ENCODE data around the gene CBX8.
A peak's percentile ranks its signal among the peaks of the same experiment; 100 is the strongest.

Gene CBX8

DNA sequence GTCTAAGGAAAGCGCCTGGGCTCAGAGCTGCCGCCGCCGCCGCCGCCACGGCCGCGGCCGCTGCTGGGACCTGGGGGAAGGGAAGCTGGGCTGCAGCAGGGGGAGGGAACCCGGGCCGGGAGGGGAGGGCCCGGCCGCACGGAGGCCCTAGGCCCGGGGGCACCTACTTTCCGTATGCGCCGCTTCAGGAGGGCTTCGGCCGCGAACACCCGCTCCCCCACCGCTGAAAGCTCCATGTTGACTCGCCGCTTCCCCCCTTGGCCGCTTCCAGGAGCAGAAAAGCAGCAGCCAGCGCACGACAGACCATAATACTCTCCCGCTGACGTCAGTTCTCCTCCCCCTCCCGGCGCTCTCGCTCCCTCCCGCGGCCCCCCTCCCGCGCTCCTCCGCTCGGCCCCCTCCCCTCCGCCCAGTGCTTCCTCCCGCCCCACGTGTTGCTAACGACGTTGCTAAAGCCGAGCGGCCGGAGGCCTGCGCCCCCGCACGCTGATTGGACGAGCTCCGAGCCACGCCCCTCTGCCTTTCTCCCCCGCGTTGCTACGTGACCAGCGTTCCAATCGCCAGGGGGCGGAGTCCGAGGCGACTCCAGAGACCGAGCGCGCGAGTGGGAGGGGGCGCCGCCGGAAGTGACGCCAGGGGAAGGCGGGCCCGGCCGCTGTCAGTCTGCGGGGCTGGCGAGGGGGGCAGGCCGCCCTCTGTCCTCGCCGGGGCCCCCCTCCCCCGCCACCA, at the start of gene CBX8:
CBX8 (minus strand) TSS at position 315 of the 729 bp plus-strand sequence; CDS start at position 236, 79 bp downstream.
- peak within 1 kb of the TSS; percentile 82 for H3K4me3 ChIP-seq (ENCODE audit: low read length)
- TF ChIP-seq ZNF274 (IDR thresholded peaks at IDR 0.05; ENCODE audit: low read depth, low read length): no peak

DNA sequence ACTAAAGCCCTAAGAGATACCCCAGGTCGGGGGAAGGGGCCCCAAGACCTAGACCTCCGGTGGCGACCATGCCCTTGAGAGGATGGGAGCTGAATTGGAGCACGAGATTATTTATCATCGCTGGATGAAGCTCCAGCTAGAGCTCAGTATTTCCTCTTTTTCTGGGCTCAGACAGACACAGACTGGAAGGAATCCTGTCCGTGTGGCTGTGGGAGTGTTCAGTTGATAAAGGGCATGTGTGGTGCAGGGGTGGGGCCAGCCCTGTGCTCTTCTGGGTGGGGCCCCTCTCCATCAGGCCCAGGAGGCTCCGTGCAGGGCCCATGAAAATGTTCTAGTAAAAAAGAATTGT, 48.7 kb upstream of the CBX8 start:
- H3K4me3 ChIP-seq (ENCODE audit: low read length): no peak overlapping the region

DNA sequence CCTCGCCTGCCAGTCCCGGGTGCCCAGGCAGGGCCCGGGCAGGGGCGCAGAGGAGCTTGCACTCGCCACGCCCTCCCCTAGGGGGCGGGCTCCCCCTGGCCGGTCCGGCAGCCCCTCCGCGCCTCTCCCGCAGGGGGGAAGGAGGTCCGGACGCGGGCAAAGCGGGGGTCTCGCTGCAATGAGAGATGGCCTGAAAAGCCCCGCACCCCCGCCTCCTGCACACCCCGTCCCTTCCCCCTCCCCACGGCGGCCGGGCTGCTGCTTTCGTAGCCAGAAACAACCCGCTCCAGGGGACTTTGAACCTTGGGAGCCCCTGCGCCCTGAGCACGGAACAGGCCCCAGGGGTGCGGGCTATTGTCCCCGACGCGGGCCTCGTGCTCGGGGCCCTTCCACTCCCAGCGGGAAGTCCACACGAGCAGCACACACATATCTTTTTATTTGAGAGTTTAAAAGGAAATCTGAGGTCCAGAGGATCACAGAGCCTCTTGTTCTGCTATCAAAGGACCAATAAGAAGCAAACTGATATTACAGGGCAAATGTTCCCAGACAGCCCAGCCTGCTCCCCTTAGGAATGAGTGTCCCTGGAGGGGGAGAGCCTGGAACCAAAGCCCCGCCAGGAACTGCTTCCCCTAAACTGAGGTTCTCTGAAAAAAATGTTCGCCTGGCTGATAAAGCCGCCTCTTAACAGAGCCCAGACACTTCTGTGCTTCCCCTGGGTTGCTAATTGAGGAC, 48.2 kb upstream of the CBX8 start:
- no peak overlapping the region for H3K4me3 ChIP-seq (ENCODE audit: low read length)
- no peak for TF ChIP-seq ZNF274 (IDR thresholded peaks at IDR 0.05; ENCODE audit: low read depth, low read length)

More for the DNA sequence above, 48.7 kb upstream of the CBX8 start:
- no peak for TF ChIP-seq ZNF274 (IDR thresholded peaks at IDR 0.05; ENCODE audit: low read depth, low read length)

DNA sequence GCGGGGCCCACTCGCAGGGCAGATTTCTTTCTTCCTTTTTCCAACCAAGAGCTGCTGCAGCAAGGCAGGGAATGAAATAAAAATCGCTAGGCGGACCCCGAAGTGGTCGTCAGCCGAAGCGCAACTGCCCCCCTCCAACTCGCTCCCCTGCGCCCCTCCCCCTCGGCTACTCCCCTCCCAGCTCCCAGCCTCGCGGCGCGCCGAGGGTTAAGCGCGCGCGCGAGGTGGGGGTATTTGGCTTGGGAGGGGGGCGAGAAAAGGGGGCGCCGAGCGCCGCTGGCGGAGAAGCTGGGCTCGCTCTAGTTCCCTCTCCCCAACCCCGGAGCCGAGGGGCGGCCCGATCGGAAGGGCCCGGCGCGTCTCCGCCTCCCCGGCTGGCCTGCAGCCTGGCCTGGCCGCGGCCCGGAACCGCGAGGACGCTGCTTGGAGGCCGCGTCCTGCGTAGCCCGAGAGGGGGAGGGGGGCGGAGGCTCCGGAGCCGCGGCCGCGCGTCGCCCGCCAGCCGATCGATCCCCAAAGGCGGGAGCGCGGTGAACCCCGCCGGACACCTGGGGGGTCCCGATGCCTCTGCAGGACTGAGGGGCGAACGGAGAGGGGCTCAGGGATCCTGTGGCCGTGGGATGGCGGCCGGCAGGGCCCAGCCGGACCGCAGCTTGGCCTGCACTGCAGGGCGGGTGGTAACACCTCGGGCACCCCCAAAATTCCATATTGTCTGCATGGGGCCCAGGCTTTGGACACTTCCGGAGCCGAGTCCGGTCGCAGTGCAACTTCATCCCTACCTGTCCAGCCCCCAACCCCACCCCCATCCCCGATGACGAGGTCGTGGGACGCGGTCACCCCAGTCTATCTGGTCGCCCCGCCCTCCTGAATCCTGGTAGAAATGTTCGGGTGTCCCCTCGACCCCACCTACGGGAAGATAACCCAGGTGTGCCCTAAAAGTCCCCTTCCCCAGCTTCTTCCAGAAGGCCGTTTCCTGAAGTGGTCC, 47.2 kb upstream of the CBX8 start:
- TF ChIP-seq ZNF274 (IDR thresholded peaks at IDR 0.05; ENCODE audit: low read depth, low read length): no peak
- no peak overlapping the region; the same call in 1 of the 2 replicates for H3K4me3 ChIP-seq (ENCODE audit: low read length)

DNA sequence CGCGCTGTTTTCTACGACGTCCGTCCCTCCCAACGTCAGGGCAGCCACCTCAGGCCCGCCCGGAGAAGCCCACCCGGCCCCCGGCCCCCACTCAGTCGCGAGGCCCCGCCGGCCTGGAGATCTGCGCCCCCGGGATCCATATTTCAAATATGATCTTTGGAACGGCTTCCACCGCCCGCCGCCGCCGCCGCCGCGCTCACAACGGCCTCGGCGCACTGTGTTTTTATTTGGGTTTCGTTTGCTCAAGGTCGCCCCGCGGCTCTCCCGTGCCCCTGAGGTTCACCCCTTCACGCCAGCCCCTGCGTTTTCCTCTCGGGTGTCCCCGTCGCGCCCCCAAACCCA, 46.6 kb upstream of the CBX8 start:
- no peak overlapping the region; the same call in 1 of the 2 replicates for H3K4me3 ChIP-seq (ENCODE audit: low read length)

DNA sequence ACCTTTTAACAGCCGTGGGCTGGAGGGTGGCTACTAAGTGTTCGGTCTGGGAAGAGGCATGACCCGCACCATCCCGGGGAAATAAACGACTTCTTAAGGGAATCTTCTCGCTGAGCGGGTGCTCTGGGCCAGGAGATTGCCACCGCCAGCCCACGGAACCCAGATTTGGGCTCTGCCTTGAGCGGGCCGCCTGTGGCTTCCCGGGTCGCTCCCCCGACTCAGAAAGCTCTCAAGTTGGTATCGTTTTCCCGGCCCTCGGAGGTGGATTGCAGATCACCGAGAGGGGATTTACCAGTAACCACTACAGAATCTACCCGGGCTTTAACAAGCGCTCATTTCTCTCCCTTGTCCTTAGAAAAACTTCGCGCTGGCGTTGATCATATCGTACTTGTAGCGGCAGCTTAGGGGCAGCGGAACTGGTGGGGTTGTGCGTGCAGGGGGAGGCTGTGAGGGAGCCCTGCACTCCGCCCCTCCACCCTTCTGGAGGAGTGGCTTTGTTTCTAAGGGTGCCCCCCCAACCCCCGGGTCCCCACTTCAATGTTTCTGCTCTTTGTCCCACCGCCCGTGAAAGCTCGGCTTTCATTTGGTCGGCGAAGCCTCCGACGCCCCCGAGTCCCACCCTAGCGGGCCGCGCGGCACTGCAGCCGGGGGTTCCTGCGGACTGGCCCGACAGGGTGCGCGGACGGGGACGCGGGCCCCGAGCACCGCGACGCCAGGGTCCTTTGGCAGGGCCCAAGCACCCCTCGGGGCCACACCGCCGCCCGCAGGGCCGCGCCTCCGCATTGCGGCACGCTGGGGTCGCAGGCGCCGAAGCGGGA, 46.0 kb upstream of the CBX8 start:
- H3K4me3 ChIP-seq (ENCODE audit: low read length): no peak overlapping the region
- TF ChIP-seq ZNF274 (IDR thresholded peaks at IDR 0.05; ENCODE audit: low read depth, low read length): no peak

More for the DNA sequence above, 46.6 kb upstream of the CBX8 start:
- TF ChIP-seq ZNF274 (IDR thresholded peaks at IDR 0.05; ENCODE audit: low read depth, low read length): no peak

DNA sequence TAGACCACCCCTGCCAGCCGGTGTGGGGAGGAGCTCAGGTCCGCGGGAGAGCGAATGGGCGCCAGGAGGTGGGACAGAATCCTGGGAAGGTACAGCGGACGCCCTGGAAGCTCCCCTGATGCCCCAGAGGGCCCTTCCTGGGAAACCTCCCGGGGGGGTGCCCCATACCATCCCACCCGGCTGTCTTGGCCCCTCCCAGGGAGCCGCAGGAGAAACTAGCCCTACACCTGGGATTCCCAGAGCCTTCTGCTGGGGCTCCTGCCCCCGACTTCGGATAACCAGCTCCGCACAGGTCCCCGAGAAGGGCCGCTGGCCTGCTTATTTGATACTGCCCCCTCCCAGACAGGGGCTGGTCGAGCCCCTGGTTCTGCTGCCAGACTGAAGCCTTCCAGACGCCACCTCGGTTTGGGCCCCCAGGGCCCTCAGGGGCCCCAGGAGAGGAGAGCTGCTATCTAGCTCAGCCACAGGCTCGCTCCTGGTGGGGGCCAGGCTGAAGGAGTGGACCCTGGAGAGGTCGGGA, 45.3 kb upstream of the CBX8 start:
- no peak for TF ChIP-seq ZNF274 (IDR thresholded peaks at IDR 0.05; ENCODE audit: low read depth, low read length)
- no peak overlapping the region for H3K4me3 ChIP-seq (ENCODE audit: low read length)

DNA sequence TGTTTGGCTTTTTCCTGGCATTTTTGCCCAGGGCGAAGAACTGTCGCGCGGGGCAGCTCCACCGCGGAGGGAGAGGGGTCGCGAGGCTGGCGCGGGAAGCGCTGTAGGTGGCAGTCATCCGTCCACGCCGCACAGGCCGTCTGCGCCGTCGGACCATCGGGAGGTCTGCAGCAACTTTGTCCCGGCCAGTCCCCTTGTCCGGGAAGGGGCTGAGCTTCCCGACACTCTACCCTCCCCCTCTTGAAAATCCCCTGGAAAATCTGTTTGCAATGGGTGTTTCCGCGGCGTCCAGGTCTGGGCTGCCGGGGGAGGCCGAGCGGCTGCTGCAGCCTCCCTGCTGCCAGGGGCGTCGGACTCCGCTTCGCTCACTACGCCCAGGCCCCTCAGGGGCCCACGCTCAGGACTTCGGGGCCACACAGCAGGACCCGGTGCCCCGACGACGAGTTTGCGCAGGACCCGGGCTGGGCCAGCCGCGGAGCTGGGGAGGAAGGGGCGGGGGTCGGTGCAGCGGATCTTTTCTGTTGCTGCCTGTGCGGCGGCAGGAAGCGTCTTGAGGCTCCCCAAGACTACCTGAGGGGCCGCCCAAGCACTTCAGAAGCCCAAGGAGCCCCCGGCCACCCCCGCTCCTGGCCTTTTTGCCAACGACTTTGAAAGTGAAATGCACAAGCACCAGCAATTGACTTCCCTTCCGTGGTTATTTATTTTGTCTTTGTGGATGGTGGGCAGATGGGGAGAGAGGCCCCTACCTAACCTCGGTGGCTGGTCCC, 44.7 kb upstream of the CBX8 start:
- TF ChIP-seq ZNF274 (IDR thresholded peaks at IDR 0.05; ENCODE audit: low read depth, low read length): no peak
- H3K4me3 ChIP-seq (ENCODE audit: low read length): no peak overlapping the region

DNA sequence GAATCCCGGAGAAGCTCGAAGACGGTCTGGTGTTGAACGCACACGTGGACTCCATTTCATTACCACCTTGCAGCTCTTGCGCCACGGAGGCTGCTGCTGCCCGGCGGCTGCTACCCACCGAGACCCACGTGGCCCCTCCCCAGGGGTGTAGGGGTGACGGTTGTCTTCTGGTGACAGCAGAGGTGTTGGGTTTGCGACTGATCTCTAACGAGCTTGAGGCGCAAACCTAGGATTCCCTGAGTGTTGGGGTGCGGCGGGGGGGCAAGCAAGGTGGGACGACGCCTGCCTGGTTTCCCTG, 44.1 kb upstream of the CBX8 start:
- no peak for TF ChIP-seq ZNF274 (IDR thresholded peaks at IDR 0.05; ENCODE audit: low read depth, low read length)
- no peak overlapping the region for H3K4me3 ChIP-seq (ENCODE audit: low read length)

DNA sequence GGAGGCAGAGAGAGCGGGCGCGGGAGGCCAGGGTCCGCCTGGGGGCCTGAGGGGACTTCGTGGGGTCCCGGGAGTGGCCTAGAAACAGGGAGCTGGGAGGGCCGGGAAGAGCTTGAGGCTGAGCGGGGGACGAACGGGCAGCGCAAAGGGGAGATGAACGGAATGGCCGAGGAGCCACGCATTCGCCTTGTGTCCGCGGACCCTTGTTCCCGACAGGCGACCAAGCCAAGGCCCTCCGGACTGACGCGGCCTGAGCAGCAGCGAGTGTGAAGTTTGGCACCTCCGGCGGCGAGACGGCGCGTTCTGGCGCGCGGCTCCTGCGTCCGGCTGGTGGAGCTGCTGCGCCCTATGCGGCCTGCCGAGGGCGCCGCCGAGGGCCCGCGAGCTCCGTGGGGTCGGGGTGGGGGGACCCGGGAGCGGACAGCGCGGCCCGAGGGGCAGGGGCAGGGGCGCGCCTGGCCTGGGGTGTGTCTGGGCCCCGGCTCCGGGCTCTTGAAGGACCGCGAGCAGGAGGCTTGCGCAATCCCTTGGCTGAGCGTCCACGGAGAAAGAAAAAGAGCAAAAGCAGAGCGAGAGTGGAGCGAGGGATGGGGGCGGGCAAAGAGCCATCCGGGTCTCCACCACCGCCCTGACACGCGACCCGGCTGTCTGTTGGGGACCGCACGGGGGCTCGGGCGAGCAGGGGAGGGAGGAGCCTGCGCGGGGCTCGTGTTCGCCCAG, 43.6 kb upstream of the CBX8 start:
- H3K4me3 ChIP-seq (ENCODE audit: low read length): no peak overlapping the region
- no peak for TF ChIP-seq ZNF274 (IDR thresholded peaks at IDR 0.05; ENCODE audit: low read depth, low read length)

DNA sequence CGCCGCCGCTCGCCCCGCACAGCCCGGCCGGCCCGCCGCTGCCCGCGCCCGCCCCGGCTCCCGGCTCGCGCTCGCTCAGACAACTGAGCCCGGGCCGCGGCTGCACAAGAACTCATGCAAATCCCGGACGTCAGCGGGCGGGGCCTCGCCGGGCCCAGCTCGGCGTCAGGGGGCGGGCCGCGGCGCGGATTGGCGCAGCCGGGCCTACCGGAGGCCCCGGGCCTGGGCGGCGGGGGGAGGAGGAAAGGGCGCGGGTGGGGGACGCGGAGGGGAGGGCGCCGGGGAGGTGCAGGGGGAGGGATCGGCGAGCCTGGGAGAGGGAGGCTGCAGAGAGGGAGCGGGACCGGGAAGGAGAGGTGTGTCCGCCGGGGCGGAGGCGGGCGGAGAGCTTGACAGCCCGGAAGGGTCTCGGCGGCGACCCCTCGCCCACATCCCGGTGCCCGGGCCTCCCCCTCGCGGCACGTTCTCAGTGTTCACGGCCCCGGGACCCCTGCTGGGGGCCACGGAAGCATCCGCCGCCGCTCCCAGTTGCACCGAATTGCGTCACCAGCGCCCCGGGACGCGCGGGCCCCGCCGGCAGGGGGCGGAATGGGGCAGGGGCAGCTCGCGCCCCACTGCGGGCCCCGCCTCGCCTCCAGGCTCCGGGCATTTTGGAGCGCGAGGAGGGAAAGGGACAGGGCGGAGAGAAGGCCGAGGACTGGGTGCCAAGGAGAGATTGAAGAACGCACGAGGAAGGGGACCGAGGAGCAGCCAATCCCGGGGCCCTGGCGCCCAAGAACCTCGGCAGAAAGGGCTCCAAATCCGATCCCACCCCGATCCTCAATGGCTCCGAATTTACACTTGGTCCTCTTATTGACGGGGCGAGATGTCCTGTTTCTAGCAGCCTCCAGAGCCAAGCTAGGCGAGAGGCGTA, 42.7 kb upstream of the CBX8 start, which contains the start of gene CBX4:
CBX4 (minus strand) TSS at position 85 of the 913 bp plus-strand sequence. CDS start 189 bp downstream, outside the sequence.
- peak within 1 kb of the TSS; percentile 90 for H3K4me3 ChIP-seq (ENCODE audit: low read length)
- TF ChIP-seq ZNF274 (IDR thresholded peaks at IDR 0.05; ENCODE audit: low read depth, low read length): no peak
